Stimulated activated naive CD4-positive, alpha-beta T cell (primary cell): ENCODE results near the gene OR6C65.
"Not testable (repeated sequence)": the region's sequence is repeated elsewhere in the genome, so short reads cannot be mapped to it uniquely, and the experiment has no call there.

Experiments
- DNase-seq, 6 experiments: peaks; one replicate each; lab custom pipeline; 2025; lab: John Stamatoyannopoulos, UW

The OR6C65 gene

DNA sequence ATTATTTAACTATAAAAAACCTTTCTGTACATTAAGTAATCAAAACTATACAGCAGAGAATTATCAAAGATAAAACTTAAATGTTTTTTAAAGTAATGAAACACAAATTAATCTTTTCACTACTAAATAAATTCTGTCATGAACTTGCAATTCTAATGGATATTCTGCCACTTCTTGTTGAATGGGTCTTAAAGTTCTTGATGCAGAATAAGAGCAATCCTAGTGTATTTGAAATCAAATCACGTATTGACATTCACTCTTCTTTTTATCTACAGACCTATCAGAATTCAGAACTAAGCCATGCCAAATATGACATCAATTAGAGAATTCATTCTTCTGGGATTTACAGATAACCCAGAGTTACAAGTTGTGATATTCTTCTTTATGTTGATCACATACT, at the start of gene OR6C65:
TSS of gene OR6C65 (plus strand) at position 301 of the 400 bp plus-strand sequence. CDS start at position 301, 0 bp downstream.
- no peak for DNase-seq

DNA sequence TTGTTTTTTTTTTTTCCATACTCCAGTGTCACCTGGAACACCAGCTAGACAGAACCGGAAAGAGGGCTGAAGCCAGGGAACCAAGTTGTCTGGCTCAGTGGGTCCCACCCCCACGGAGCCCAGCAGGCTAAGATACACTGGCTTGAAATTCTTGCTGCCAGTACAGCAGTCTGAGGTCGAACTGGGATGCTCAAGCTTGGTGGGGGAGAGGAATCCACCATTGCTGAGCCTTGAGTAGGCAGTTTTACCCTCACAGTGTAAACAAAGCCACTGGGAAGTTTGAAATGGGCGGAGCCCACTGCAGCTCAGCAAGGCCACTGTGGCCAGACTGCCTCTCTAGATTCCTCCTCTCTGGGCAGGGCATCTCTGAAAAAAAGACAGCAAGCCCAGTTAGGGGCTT, 45.0 kb upstream of the OR6C65 start:
- DNase-seq = not testable (repeated sequence)

DNA sequence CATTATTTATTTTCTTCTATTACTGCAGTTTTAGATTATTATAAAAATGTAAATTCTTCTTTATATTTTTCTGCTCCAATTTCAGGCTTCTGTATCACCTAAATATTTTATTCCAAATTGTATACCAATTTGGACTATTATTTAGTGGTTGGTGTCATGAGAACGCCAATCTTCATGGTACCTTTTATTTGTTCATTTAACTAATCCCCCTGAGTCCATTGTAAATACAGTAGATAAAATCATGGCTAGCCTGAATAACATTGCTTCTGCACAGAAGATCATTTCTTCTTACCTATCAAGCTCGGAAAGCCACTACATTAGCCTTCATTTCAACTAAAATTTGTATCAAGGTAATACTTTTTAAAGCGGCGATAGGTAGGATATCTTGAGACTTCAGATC, 37.7 kb upstream of the OR6C65 start, which contains the start of gene OR6C75:
TSS of gene OR6C75 (plus strand) at position 301 of the 400 bp plus-strand sequence. CDS start 2,136 bp downstream, outside the sequence.
- no peak for DNase-seq

DNA sequence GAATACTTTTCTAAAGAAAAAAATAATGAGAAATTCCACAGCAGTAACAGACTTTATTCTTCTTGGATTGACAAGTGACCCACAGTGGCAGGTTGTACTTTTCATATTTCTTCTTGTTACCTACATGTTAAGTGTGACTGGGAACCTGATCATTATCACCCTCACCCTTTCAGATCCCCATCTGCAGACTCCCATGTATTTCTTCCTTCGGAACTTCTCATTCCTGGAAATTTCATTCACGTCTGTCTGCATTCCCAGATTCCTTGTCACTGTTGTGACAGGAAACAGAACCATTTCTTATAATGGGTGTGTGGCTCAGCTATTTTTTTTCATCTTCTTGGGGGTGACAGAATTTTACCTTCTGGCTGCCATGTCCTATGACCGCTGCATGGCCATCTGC, 35.2 kb upstream of the OR6C65 start:
- no peak for DNase-seq

DNA sequence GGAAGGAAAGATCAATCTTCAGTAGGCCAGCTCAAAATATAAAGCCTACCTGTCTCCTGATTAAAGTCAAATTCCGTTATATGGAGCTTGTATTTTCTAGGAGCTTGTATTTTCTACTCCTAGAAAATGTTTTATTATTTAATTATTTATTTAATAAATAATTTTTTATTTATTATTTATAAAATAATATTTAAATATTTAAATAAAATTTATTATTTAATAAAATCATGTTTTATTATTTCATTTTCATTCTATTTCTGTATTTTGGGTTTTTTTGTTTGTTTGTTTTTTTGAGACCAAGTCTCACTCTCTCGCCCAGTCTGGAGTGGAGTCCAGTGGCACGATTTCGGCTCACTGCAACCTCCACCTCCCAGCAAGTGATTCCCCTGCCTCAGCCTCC, 27.8 kb upstream of the OR6C65 start:
- DNase-seq = no peak

DNA sequence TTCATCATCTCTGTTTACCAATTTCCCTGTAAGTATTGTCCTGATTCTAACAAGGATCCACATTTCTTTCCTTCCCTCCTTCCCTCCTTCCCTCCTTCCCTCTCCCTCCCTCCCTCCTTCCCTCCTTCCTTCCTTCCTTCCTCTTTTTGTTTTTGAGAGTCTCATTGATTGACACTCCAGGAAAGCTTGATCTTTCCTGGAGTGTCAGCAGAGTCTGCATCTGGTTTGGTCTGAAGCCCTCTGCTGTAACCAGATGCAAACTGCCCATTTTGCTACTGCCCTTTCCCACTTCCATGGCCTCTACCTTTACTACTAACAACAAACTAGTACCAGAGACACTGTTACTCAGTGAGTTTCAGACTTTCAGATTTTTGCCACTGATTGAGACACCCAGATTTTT, 14.4 kb upstream of the OR6C65 start:
- no peak for DNase-seq

DNA sequence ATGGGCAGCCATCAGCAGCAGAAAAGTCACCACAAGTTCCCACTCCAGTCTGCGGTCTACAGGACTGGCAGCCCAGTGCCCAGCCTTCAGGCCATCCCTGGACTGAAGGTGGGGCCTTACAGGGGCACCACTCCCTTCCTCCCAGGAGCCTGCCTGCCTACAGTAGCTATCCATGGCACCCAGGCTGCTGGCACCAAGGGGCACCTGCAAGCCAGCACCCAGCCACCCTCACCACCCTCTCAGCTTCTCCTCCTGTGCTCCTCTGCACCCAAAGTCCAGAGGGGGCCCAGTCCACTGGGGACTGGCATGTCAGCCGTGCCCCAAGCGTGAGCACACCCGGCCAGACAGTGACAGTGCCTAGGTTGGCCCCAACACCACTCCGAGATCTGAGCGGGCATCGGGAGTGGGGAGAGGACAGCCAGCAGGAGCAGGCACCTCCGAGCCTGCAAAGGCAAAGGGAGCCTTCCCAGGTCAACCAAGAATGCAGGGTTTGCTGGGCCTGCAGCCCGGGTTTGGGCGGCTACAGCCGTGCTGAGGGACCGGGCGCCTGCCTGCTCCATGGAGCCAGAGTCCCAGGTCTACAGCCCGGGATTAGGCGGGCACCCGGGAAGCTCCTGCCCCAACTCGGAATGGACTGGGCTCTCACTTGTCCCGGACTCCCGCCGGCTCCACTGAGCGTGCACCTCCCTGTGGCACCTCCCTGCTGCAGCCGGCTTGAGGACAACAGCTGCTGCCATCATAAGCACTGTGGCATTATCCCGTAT, 8.1 kb upstream of the OR6C65 start:
- no peak for DNase-seq

DNA sequence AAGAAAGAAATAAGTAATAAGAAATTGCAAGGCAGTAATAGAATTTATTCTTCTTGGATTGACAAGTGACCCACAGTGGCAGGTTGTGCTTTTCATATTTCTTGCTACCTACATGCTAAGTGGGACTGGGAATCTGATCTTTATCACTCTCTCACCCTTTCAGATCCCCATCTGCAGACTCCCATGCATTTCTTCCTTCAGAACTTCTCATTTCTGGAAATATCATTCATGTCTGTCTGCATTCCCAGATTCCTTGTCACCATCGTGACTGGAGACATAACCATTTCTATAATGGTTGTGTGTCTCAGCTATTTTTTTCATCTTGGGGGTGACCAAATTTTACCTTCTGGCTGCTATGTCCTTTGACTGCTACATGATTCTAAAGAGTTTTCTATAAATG, 4.0 kb upstream of the OR6C65 start:
- no peak for DNase-seq

DNA sequence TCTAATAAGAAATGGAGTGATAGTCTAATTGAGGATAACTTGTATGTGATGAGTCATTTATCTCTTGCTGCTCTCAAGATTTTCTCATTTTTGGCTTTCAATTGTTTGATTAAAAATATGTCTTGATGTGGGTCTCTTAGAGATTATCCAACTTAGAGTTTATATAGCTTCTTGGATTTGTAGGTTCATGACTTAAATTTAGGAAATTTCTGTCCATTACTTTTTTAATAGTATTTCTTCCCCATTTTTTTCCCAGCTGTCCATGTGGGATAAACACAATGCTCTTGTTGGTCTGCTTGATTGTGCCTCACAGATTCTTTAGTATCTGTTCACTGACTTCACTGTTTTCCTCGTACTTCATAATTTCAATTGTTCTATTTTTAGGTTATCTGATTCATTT, 7.5 kb downstream of the OR6C65 start:
- DNase-seq = no peak

DNA sequence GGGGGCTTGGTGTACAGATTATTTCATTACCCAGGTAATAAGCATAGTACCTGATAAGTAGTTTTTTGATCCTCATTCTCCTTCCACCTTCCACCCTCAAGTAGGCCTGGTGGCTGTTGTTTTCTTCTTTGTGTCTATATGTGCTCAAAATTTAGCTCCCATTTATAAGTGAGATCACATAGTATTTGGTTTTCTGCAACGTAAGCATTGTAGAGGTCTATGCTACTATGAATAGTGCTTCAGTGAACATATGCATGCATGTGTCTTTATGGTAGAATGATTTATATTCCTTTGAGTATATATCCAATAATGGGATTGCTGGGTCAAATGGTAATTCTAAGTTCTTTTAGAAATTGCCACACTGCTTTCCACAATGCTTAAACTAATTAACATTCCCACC, 8.8 kb downstream of the OR6C65 start:
- not testable (repeated sequence) for DNase-seq

DNA sequence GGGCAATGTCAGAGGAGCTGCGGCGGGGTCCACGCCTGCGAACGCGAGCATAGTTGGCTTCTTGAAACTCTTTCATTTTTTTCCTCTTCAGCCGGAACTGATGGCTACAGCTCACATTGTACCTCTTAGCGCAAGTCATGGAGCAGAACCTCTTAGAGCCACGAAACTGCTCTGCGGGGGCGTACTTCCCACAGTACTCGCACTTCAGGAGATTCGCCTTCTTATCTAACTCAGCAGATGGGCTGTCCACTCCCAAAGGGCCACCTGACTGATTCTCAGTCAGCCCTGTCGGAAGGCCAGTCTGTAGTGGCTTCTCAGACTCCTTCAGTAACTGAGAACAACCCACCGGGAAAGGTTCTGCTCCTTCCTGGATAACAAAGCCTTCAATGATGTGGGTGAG, 11.8 kb downstream of the OR6C65 start:
- DNase-seq = not testable (repeated sequence)

DNA sequence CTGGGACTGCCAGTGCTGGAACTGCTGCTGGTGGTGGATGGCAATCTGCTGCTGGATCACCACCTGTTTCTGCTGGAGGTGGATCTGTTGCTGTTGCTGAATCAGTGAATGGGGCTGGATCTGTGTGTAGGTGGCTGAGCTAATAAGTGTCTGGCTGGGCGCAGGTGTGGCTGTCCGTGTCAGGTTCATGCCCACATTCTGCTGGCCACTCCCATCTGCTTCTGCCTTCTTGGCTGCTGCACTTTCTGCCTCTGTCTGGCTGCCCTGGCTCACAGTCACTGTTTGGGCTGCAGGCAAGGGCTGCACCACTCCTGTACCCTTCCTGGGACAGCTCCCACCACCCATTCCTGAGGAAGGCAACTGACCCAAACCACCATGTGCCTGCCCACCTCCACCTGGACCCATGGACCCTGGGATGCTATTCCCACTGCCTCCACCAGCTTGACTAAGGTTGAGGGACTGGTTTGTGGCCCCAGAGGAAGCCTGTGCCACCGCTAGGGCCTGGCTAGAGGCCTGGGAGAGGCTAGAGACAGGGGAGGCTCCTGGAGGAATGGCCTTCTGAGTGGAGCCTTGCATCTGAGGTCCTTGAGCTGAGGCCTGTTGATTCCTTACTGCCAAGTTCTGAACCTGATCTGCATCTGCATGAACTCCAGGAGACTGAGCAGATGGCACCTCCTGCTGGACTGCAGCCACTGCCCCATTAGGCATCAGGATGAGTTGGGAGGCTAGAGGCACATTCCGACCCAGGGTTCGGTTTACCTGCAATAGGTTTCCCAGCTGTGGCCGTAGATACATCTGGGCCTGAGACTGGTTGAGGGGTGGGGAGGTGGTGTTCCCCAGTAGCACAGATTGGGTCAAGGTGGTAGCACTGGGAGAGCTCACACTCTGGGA, 13.4 kb downstream of the OR6C65 start:
- DNase-seq = not testable (repeated sequence)

DNA sequence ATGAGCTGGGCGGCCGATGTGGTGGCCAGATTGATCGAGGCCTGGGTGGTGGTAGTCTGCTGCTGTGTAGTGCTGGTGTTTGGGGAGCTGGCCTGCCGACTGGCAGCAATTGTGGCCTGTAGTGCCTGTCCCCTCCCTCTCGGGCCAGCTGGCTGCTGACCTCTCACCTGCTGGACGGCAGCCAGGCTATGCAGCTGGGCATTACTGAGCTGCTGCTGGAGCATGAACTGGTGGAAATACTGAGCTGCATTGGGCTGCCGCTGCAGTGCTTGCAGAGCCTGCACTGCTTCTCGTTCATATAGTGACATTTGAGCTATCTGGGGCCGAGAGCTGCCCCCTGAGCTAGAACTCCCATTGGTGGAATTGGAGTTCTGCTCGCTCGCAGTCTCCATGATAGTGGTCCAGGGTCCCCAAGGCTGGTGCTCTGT, 14.1 kb downstream of the OR6C65 start:
- not testable (repeated sequence) for DNase-seq

DNA sequence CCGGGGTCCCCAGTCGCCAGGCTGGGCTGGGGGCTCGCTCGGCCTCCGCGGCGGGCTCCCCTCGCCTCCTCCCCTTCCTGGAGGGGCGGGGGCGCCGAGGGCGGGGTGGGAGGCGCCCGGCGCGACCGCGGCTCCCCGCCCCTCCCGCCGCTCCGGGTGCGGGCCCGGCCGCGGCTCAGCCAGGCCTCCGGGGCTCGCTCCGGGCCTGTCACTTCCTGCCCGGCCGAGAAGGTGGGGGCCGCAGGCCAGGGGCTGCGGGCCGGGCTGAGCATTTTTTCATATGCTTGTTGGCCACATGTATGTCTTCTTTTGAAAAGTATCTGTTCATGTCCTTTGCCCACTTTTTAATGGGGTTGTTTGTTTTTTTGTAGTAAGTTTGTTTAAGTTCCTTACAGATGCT, 14.6 kb downstream of the OR6C65 start:
- not testable (repeated sequence) for DNase-seq

DNA sequence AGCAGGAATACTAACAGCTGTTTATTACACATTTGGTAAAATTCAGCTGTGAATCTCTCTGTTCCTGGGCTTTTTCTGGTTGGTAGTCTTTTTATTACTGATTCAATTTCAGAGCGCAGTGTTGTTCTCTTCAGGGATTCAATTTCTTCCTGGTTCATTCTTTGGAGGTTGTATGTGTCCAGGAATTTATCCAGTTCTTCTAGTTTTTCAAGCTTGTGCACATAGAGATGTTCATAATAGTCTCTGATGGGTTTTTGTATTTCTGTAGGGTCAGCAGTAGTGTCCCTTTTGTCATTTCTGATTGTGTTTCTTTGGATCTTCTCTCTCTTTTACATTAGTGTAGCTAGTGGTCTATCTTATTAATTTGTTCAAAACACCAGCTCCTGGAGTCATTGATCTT, 16.6 kb downstream of the OR6C65 start:
- no peak for DNase-seq

DNA sequence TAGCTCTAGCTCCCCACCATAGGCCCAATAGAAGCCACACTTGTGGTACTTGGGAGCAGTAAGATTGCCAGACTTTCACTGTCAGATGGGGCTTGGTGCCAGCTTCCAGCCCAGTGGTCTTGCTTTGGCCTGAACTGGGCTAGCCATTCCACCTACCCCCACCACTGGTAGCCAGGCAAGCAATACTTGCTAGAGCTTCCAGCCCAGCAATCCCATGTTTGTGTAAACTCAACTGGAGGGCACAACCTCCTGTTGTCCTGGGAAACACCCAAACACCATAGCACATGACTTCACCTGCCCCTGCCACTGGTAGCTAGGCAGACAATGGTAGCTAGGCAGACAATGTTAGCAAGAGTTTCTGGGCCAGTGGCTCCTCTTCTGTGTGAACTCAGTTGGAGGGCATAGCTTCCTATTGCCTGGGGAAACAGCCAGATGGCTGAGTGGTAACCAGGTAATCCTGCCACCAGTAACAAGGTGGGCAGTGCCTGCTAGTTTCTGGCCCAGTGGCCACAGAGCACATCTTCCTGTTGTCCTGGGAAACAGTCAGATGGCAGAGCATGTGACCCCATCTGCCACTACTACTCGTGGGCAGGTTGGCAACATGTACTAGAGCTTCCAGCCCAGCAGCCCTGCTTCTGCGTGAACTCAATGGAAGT, 20.1 kb downstream of the OR6C65 start:
- no peak for DNase-seq

DNA sequence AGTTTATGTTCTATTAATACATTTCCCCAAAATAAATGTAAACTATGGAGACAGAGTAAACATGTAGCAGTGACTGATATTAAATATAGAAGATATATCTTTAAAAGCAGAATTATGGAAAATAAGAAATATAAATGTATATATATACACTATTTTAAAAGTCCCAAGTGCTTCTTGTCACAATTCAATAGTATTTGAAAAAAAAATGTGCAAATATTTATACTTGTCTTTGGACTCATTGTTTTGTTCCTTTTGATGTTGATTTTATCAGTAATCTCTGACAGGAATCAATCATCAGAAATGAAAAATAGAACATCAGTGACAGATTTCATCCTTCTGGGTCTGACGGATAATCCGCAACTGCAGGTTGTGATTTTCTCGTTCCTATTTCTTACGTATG, 25.6 kb downstream of the OR6C65 start, which contains the start of gene OR6C76:
TSS of gene OR6C76 (plus strand) at position 301 of the 400 bp plus-strand sequence. CDS start at position 301, 0 bp downstream.
- no peak for DNase-seq

DNA sequence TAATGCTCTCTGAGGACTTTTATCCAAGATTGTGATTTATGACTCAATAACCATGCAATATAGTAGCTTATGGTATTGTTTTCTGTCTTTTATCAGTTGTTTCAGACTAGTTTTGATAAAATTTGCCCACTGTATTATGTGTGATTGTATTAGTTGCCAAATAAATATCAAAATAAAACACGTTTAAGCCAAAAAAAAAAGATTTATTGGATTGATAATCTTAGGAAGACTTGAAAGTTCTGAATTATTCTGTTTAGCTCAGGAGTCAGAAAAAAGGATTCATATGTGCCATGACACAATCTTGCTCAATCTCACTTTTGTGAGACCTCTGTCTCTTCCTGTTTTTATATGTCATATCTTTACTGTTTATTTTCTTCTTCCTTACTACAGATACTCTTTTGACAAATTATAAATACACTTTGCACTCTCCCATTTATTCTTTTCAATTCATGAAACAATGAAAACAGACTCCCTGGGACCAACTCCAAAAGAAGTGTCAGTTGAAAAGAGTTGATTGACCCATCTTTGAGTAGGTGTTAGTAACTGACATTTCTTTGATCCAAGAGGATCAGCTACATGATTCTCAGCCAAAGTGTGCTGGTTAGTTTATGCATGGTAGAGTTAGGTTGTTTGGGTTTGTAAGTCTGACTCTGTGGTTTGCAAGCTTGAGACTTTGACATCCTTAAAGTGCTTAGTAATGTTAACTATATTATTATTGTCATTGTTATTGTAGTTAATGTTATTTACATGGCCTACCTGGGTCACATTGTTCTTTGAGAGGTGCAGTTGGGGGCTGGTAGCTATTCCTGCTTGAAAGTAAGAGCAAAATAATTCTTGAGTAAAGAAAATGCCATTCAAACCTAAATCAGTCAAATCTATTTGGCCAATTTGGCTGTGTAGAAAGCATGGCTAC, 28.3 kb downstream of the OR6C65 start:
- DNase-seq = no peak

DNA sequence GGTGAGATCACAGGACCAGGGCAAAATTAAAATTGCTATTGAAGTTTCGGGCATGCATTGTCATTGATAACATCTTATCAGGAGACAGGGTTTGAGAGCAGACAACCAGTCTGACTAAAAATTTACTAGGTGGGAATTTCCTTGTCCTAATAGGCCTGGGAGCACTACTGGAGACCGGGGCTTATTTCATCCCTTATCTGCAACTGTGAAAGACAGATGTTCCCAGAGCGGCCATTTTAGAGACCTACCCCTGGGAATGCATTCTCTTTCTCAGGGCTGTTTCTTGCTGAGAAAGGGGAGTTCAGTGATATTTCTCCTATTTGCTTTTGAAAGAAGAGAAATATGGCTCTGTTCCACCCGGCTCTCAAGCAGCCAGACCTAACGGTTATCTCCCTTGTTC, 40.9 kb downstream of the OR6C65 start:
- not testable (repeated sequence) for DNase-seq

DNA sequence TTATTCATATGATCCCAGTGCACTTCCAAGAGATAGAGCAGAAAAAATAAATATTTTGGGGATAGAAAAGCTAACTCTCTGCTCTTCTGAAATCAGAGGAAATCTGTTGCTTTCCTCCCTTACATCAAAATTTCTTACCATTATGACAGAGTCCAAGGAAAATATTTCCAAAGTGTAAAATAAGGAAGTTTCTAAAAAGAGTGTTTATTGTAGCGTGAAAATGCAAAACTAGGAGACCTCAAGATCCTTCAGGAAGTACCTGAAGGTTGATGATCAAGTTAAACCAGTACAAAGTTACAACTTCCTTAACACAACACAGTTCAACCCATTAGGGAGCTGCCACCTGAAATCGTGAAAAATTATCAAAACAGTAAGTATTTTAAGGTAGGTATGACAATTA, 43.4 kb downstream of the OR6C65 start, which contains the start of gene OR6C2:
TSS of gene OR6C2 (plus strand) at position 301 of the 400 bp plus-strand sequence. CDS start 8,138 bp downstream, outside the sequence.
- DNase-seq = no peak

DNA sequence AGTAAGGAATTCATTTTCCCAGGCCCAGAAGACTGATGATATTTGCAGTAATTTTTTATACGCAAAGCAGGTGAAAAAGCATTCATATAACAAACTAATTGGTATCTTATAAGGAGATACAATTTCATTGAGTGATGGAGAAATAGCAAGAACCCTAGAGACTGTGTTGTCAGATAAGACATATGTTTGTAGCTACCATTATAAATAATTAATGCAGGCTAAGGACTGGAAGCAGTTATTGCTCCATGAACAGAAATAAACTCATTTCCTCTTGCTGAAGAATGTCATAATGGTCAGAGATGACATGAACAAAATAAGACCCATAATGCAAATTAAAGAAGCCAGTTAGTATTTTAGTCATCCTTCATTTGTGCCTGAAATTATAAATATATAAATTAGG, 45.0 kb downstream of the OR6C65 start:
- no peak for DNase-seq
